ENCODE measurements around the gene UBL4A.
A peak's percentile ranks its signal among the peaks of the same experiment; 100 is the strongest.
"Not testable (repeated sequence)": the region's sequence is repeated elsewhere in the genome, so short reads cannot be mapped to it uniquely, and the experiment has no call there.

UBL4A gene

DNA sequence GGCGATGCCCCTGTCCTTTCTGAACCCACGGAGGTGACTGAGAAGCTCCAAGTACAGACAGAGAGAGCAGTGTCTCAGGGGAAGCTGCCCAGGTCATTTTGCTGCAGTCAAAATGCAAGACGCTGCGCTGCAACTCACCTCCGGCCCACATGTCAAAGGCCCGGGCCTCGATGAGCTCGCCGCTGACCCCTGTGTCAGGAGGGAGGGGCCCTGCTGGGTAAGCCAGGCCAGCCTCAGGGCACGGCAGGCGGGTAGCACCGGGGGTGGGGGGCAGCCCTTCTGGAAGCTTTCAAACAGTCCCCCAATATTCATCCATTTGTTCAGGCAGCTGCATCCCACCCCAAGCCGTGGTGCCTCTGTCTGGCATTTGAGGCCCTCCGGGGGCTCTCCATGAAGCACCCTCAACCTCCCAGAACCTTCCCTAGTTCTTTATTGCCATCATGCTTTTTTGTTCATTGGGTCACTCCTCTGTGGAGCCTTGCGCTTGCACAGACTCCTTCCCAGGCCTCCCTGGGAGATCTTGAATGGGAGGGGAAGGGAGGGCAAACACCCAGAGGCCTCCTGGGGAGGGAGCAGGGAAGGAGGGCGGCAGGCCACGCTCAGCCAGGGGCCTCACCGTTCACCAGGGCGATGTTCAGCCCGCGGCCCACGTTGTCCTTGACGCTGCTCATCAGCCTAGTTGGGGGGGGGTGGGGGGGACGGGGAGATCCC lies 21.4 kb upstream of the UBL4A start:
- no peak for DNase-seq (ENCODE audit: low spot score)

DNA sequence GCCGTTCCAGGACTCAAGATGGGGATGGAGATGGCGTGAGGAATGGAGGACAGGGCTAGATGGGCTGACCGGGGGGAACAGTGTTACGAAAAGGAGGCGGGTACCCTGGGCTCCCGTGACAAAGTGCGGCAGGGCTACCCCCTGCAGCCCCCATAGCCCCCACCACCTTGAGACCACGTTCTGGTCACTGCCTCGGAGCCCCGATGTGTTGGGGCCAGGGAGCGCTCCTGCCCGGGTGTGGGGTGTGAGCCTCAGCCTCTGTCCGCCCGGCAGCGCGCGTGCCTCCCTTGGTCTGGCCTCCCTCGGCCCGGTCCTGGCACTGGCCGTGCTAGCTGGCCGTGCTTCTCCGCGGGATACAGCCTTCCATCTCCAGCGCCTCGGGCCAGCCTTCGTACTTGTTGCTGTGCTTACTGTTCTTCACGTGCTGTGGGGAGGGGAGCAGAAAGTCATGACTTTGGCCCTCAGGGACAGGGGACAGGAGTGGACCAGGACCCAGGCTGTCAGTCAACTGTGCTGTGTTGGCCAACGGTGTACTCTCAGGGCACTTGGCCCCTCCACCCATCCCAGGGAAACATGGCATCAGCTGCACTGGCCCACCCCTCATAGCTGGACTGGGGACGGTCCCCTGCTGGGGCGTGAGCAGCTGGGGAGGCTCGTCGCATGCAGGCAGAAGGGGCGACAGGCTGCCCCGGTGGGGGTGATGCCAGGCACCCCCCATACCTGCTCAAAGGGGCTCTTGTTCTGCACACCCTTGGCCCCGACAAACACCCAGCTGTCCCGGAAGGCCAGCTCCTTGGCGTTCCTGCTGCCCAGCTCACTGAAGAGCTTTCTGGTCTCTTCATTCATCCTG lies 20.3 kb upstream of the UBL4A start:
- DNase-seq (ENCODE audit: low spot score) = no peak

DNA sequence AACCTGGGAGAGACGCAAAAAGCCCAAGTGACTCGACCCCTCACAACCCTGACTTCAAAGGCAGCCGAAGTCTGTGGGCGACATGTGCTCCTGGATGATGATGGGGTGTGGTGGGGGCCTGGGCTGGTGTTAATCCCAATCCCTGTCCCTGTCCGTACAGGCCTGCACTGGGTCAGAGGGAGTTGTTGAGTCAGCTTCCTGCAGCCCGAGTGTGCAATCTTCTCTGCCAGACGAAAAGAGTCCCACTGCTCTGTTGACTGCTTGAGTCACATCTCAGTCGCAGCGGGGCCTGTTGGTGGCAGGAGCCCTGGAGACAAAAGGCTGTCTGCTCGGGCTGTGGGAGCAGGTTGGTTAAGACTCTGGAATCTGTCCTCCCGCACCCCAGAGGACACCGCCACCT lies 19.3 kb upstream of the UBL4A start:
- DNase-seq (ENCODE audit: low spot score) = no peak

DNA sequence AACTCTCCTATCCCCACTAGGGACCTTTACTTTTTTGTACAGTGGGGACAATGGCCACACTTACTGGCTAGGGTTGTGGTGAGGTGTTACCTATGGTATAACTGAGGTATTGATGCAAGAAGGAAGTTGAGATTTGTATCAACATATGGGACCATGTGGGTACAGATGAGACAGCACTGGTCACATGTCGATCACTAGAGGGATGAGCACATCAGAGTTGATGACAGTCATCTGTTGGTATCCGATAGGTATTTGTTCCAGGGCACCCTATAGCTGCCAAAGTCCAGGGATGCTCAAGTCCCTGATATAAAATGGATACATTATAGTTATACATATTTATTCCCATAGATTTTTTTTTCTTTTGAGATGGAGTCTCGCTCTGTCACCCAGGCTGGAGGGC lies 16.6 kb upstream of the UBL4A start:
- DNase-seq (ENCODE audit: low spot score) = no peak

DNA sequence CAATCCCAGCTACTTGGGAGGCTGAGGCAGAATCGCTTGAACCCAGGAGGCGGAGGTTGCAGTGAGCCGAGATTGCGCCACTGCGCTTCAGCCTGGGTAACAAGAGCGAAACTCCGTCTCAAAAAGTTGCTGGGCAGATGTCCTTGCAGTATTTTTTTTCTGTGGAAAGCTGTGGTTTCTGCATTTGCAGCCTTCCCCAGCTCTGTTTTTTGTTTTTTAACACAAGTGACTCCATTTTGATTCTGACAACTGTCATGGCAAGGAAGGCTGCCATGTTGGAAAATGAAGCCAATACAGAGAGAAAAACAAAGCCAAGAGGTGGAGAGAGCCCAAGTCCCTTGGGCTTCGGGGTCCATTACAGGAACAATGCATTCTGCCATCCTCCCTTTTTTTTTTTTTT lies 15.7 kb upstream of the UBL4A start:
- no peak for DNase-seq (ENCODE audit: low spot score)

DNA sequence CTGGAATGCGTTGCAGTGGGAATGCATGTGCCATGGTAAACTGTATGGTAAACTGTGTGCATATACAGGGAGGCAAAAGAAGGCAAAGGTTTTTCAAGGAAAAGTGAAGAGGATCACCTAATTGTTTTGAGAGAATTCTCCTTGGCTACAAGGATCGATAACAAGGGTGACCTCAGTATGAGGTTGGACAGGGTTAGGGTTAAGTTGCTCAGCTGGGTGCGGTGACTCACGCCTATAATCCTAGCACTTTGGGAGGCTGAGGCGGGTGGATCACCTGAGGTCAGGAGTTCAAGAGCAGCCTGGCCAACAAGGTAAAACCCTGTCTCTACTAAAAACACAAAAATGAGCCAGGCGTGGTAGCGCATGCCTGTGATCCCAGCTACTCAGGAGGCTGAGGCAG lies 15.0 kb upstream of the UBL4A start:
- not testable (repeated sequence) for DNase-seq (ENCODE audit: low spot score)

DNA sequence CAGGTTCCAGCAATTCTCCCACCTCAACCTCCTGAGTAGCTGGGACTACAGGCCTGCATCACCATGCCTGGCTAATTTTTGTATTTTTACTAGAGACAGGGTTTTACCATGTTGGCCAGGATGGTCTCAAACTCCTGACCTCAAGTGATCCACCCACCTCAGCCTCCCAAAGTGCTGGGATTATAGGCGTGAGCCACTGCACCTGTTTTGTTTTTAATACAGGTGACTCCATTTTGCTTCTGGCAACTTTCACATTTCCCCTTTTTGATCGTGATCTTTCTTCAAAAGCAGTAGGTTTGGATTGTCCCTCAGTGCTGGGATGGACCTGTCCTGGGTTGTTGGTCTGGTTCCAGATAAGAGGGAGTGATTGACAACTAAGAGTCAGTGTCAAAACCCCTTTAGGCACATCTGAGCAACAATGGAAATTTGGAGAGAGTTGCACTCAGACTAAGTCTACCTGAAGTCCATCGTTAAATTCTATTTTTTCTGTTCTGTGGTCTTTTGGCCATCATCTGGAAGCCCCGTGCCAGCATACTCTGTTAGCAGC lies 10.2 kb upstream of the UBL4A start:
- DNase-seq (ENCODE audit: low spot score) = not testable (repeated sequence)

DNA sequence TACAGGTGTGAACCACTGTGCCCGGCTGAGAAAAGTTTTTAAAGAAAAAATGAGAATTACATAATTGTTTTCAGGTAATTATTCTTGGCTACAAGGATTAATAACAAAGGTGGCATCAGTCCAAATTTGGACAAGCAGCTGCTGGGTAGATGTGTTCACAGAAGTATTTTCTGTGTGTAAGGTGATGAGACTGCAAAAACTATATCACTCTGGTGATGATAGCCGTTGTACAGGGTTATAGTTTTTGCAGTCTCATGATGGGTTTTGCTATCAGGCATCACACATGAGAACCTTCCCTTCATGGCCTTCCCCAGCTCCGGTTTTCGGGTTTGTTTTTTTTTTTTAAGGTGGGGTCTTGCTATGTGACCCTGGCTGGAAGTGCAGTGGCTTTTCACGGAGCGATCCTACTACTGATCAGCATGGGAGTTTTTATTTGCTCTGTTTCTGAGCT lies 9.1 kb upstream of the UBL4A start:
- DNase-seq (ENCODE audit: low spot score) = peak; percentile 79

DNA sequence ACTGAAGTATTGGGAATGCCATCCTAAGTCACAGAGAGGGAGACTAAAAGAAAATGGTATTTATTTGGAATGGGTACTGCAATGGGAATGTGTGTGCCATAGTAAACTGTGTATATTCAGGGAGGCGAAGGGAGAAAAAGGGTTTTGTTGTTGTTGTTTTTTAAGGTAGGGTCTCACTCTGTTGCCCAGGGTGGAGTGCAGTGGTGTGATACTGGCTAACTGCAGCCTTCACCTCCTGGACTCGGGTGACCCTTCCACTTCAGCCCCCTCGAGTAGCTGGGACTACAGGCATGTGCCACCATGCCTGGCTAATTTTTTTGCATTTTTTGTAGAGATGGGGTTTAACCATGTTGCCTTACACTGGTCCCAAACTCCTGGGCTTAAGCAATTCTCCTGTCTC lies 8.3 kb upstream of the UBL4A start:
- no peak for DNase-seq (ENCODE audit: low spot score)

DNA sequence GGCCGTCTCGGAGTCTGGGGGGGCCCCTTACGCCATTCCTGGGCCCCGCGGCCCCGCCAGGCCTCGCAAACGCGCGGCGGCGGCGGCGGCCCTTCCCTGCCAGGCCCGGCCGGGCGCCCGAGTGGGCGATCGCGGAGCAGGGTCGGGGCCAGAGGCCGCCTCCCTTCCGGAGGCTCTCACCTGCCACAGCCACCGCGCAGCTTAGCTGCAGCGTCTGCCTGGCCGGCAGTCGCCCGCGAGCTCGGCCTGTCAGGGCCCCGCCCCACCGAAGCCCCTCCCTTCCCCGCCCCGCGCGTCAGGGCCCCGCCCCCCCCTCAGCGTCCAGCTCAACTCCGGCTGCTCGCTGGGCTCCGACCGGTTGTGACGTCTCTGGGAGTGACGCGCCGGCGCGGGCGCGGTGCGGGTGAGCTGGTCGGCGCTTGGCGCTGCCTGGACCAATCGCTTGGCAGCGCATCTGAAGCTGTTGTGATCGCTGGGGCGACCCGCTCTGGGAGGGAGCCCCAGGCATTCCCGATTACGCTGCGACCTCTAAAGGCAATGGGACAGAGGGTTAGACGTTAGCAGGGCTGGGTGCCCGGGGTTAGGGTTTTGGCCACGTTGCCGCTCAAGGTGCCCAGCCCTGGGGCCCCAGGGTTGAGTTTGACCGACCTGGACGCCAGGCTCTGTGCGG lies 4.1 kb upstream of the UBL4A start, which contains the start of gene SLC10A3:
Gene SLC10A3 (minus strand): TSS at position 216 of the 670 bp plus-strand sequence. CDS start 1,689 bp downstream, outside the sequence.
- peak; percentile 95 for DNase-seq (ENCODE audit: low spot score)

DNA sequence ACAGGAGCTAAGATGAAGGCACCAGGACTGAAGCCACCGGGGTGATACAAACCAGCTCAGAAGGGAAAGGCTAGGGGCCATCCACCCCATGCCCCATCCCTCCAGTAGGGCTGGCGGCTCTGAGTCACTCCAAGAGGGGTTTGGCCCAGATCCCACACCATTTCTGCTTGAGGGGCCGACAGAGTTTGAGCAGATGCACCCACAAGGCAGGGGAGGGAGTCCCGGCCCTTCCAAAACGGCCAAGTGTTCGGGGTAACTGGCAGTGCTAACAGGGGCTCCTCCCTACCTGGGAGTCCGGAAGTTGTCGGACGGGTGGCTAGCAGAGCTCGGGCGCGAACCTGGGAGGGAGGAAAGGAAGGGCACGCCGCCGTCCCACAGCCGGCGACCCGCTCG lies 3.6 kb upstream of the UBL4A start:
- peak; percentile 63 for DNase-seq (ENCODE audit: low spot score)

DNA sequence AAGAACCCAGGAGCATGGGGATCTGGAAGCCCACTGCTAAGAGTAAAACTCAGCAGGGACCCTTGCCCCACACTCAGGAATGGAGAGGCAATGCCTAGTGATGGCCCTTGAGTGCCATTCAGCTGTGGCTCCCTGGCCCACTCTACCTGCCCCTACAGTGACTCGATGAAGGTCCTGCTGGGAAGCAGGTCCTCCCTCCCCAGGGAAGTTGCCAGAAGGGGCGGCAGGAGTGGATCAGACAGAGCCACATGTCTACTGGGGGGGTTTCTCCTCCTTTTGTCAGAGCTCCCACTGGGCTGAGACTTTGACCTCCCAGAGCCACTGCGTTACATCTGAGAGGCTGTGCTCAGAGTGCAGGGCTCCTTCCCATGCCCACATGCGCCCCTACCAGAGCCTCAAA lies 2.8 kb upstream of the UBL4A start:
- no peak for DNase-seq (ENCODE audit: low spot score)

DNA sequence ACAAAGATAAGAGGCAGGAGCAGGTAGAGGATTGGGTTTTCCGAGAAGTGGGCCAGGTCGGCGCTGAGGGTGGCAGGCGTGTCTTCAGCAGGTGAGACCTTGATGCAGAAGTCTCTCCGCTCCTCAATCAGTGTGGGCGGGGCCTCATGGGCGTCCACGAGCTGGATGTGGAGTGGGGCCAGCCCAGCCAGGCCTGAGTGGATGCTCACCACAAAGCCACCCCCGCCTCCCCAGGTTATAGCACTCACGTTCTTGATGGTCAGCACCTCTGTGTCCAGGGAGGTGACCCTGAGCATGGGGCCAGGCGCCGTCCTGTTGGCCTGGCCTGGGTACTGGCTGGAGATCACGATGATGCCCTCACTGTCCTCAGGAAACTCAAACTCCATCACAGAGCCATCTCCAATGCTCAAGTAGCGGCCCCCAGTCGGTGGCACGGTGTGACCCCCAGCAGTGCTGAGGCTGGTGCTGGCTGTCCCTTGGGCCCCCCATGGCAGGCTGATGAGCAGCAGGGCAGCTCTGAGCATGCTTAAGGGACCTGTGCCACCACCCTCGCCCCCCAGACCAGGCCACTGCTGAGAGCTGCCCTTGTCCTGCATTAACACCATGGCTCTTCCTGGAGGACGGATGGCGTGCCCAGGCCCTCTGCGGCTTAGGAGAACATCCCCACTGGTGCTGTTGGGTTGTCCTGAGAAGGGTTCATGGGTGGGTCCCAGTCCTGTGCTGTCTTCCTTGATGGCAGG lies 2.1 kb upstream of the UBL4A start:
- no peak for DNase-seq (ENCODE audit: low spot score)

DNA sequence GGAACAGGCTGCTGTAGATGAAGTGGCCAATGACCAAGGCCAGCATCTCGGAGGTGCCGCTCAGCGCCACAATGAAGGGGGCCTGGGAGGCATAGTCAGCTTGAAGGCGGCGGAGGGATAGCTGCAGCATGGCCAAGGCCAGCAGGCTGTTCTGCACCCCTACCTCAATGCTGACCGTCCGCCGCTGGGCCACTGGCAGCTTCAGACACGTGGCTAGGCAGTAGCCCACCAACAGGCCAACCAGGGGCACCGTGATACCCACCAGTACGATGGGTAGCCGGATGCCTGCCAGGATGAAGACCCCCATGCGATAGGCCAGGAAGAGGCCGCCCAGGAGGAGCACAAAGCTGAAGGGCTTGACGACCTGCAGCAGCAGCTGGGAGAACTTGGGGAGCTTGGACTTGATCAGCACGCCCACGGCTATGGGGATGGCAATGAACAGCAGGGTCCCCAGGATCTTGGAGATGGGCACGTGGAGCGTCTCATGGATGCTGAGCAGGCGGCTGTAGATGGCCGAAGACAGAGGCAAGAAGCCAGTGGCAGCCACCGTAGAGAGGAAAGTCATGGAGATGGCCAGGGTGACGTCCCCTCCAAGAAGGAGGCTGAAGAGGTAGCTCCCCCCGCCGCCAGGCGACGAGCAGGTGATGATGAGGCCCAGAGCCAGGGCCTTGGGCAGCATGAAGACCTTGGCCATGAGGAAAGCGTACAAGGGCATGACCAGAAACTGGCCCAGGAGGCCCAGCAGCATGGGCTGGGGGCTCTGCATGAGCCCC lies 1.3 kb upstream of the UBL4A start:
- no peak for DNase-seq (ENCODE audit: low spot score)

DNA sequence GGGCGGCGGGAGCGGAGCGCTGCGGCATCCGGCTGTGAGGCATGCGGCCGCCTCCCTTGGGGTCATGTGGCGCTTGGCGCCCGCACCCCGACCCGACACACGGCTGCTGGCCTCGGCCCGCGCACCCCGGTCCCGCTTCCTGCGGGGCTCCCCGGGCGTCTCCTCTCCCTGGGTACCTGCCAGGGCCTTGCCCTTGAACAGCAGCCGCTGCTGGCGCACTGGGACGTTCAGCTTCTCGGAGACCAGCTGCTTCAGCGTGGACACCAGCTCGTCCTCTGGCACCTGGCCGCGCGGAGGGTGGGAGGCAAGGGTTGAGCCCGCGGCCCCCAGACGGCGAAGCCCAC lies 391 bp downstream of the UBL4A start:
- DNase-seq (ENCODE audit: low spot score) = no peak

DNA sequence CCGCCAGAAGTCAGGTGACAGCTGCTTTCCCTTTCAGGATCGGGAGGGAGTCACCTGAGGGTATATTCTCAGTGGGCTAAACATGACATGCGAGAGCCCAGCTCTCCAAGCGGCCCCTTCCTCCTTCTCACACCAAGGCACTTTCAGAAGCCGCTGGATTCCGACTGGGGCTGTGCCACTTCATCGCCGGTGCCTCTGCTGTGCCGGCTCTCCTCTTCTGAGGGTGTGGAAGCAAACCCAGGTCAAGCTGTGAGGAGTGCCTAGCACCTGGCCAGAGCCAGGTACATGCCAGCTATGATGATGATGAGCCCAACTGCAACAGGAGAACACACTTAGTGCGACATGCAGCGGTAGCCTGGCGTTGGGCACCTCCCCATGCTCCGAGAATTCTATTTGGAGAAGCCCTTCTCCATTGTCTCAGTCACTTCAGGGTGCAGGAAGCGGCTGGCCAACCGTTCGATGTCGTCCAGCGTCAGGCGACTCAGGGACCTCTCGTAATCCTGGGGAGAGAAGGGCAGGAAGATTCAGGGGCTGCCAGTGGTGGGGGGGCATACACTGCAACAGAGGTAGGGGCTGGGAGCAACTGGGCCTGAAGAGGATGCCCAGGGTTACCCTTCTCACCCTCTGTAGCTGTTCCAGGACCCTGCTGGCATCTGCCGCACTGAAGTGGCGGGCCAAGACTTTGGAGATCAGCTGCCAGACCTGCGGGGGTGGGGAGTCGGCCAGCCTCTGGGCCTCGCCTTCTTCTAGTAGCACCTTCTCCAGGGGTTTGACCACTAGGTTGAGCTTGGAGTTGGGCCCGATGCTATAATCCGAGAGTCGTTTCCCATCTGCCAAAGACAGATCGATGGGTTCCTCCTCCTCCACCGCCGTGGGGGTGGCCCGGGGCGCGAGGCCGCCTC lies 1.0 kb downstream of the UBL4A start:
- peak; percentile 39 for DNase-seq (ENCODE audit: low spot score)

DNA sequence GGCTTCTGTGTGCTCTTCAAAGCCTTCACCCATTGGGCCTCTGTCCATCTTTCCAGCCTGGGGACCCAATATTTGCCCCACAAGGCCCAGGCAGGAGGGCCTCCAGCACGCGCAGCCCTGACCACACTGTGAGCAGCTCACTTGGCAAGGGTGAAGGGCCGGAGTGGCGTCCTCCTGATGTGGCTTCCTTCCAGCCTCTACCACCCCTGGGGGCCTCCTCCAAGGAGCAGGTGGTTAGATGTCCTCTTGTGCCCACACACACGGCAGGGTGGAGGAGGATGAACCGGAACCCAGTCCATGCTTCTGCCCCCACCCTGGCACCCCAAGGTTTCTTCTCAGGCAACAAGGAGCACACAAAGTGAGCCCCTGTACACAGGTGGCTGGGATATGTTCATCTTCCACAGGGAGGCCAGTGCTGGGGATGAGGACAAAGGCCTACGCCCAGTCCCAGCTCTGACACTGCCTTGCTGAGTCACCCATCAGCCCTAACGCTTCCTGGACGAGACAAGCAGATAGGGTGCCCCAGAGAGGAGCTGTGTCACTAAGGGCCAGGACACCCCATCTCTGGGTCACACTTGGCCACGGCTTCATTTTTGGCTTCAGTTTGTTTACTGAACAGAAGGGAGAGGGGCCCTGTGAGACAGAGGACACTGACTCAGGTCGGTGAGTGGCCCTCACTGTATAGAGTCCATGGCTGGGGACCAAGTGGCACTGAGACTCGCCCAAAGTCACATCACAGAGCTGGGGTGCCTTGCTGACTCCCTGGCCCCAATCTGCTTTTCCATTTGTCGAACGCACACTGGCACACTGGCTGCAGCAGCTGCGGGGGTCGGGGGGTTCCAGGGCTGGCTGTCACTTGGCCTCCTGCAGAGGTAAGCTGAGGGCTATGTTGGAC lies 1.9 kb downstream of the UBL4A start:
- peak; percentile 88 for DNase-seq (ENCODE audit: low spot score)

DNA sequence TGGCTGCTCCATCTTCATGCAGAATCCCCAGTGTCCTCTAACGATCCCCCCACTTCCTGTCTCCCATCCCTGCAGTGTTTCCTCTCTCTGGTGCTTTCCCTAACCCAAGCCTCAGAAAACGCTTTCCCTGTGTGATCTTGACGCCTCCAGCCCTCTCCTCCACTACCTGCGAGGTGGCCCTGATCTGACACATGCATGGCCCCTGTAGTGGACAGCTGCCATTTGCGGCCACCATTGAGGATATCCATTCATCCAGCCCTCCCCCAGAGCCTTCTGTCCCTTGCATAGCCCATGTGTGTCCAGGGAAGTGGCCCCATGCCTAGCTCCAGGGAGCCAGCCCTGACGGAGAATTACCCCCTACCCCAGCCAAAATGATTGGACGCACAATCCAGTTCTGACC lies 3.1 kb downstream of the UBL4A start:
- no peak for DNase-seq (ENCODE audit: low spot score)

DNA sequence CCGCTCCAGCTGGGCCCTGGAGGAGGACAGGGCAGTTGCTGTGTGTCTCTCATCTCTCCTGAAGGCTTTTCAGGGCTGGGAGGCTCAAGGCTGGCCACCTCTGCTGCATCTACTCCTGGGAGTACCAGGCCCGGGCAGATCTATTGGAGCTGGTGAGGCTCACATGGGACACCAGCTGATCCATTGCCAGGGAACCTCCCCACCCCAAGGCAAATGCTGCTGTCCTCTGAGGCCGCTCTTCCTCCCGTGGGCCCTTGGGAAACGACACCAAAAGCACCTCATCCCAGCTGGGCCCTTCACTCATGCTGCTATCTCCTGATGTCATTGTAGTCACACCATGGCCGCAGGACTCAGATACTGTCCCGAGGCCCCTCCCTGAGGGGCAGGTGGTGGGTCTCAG lies 3.6 kb downstream of the UBL4A start:
- no peak for DNase-seq (ENCODE audit: low spot score)
